ENCODE results near the gene VWC2L. TPM values are rescaled to one million over a fixed set of nuclear protein-coding genes. Genes with fewer than 3 reads are reported as not detected.

VWC2L gene
- polyA plus RNA-seq, 2 of the 4 experiments (the other 2 are of a cell fraction) = not detected

DNA sequence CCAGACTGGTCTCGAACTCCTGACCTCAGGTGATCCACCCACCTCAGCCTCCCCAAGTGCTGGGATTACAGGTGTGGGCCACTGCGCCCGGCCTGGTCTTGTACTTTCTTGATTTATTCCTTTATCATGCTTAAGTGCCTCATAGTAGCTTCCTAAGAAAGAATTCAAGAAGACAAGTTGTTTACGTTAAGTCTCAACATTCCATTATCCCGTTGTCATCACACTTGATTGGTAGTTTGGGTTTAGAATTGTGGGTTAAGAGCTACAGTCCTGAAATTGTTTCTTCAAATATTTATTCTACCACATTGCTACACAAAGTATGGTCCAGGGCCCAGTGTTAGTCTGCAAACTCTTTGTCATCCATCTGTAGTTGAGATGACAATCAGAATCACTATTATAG lies 194.0 kb downstream of the VWC2L start (continued):
- TF ChIP-seq EP300 (IDR thresholded peaks at IDR 0.05) = no peak
- no peak for TF ChIP-seq JUN (IDR thresholded peaks at IDR 0.05)
- TF ChIP-seq, protein P1, sequence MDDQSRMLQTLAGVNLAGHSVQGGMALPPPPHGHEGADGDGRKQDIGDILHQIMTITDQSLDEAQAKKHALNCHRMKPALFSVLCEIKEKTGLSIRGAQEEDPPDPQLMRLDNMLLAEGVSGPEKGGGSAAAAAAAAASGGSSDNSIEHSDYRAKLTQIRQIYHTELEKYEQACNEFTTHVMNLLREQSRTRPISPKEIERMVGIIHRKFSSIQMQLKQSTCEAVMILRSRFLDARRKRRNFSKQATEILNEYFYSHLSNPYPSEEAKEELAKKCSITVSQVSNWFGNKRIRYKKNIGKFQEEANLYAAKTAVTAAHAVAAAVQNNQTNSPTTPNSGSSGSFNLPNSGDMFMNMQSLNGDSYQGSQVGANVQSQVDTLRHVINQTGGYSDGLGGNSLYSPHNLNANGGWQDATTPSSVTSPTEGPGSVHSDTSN (IDR thresholded peaks at IDR 0.05) = no peak
- TF ChIP-seq RCOR1 (IDR thresholded peaks at IDR 0.05; ENCODE audit: low read depth, low read length) = no peak
- TF ChIP-seq ZNF302 (CRISPR knock-in tag; IDR thresholded peaks at IDR 0.05) = no peak
- TF ChIP-seq HDAC2 (IDR thresholded peaks at IDR 0.05) = no peak
- no peak for TF ChIP-seq RARB (CRISPR knock-in tag; IDR thresholded peaks at IDR 0.05)
- TF ChIP-seq ZC3H11A (IDR thresholded peaks at IDR 0.05) = no peak
- TF ChIP-seq HOXB5 (CRISPR knock-in tag; IDR thresholded peaks at IDR 0.05) = no peak

GRCh38 chr2:214607051-214607450 lies 196.2 kb downstream of the VWC2L start:
- POLR2A ChIA-PET = no interaction called here

DNA sequence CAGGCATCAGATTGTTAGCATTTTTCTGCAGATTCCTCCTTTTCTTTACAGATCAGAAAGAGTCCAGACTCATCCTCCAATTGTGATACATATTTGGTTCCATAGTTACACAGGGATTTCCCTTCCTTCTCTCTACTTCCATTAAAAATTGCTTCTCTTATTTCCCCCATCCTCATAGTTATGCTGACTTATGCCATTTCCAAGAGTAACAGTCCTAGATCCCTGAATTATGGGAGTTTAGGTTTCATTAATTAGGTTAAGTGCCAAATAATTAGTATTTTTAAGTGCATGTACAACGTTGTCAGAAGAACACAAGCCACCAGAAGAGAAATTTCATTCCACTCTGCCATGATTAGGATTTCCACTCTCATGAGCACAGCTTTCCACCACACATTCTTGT lies 200.2 kb downstream of the VWC2L start:
- no peak overlapping the region for H3K4me2 ChIP-seq
- WGBS (ENCODE audit: missing lambda C conversion rate) = 0% methylated on average over 1 of the region's 1 CpG
- no peak for DNase-seq (ENCODE audit: low read depth in 1 of 2, low spot score in 1 of 2)
- no peak overlapping the region for H3K4me3 ChIP-seq
- no peak for FAIRE-seq
- no peaks in the 10 kb centered on the region for H3K9me3 ChIP-seq
- H3K4me1 ChIP-seq = no peaks in the 10 kb centered on the region
- POLR2A ChIA-PET = no interaction called here
- no peak for ATAC-seq
- no peak overlapping the region for H3K27ac ChIP-seq
- TF ChIP-seq TP53 (CRISPR knock-in tag; IDR thresholded peaks at IDR 0.05) (no peak), HEYL (CRISPR knock-in tag; IDR thresholded peaks at IDR 0.05) (no peak), KDM1A (IDR thresholded peaks at IDR 0.05; ENCODE audit: low read depth) (no peak), FOSB (CRISPR knock-in tag; IDR thresholded peaks at IDR 0.05) (no peak), HDAC2 (IDR thresholded peaks at IDR 0.05) (no peak), E2F6 (IDR thresholded peaks at IDR 0.05; ENCODE audit: borderline replicate concordance, low read depth) (no peak), RARB (CRISPR knock-in tag; IDR thresholded peaks at IDR 0.05) (no peak), HOXA7 (CRISPR knock-in tag; IDR thresholded peaks at IDR 0.05) (no peak), ESRRA (IDR thresholded peaks at IDR 0.05; ENCODE audit: borderline replicate concordance, low read length) (no peak), CEBPB (IDR thresholded peaks at IDR 0.05) (no peak), CBX8 (IDR thresholded peaks at IDR 0.05) (no peak)
- TF ChIP-seq, protein P2, sequence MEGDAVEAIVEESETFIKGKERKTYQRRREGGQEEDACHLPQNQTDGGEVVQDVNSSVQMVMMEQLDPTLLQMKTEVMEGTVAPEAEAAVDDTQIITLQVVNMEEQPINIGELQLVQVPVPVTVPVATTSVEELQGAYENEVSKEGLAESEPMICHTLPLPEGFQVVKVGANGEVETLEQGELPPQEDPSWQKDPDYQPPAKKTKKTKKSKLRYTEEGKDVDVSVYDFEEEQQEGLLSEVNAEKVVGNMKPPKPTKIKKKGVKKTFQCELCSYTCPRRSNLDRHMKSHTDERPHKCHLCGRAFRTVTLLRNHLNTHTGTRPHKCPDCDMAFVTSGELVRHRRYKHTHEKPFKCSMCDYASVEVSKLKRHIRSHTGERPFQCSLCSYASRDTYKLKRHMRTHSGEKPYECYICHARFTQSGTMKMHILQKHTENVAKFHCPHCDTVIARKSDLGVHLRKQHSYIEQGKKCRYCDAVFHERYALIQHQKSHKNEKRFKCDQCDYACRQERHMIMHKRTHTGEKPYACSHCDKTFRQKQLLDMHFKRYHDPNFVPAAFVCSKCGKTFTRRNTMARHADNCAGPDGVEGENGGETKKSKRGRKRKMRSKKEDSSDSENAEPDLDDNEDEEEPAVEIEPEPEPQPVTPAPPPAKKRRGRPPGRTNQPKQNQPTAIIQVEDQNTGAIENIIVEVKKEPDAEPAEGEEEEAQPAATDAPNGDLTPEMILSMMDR (IDR thresholded peaks at IDR 0.05) = no peak
- TF ChIP-seq, protein P3, sequence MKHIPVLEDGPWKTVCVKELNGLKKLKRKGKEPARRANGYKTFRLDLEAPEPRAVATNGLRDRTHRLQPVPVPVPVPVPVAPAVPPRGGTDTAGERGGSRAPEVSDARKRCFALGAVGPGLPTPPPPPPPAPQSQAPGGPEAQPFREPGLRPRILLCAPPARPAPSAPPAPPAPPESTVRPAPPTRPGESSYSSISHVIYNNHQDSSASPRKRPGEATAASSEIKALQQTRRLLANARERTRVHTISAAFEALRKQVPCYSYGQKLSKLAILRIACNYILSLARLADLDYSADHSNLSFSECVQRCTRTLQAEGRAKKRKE (CRISPR knock-in tag; IDR thresholded peaks at IDR 0.05; ENCODE audit: low read depth) = no peak
- TF ChIP-seq, protein P4, sequence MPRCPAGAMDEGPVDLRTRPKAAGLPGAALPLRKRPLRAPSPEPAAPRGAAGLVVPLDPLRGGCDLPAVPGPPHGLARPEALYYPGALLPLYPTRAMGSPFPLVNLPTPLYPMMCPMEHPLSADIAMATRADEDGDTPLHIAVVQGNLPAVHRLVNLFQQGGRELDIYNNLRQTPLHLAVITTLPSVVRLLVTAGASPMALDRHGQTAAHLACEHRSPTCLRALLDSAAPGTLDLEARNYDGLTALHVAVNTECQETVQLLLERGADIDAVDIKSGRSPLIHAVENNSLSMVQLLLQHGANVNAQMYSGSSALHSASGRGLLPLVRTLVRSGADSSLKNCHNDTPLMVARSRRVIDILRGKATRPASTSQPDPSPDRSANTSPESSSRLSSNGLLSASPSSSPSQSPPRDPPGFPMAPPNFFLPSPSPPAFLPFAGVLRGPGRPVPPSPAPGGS (IDR thresholded peaks at IDR 0.05) = no peak
- TF ChIP-seq, protein P5, sequence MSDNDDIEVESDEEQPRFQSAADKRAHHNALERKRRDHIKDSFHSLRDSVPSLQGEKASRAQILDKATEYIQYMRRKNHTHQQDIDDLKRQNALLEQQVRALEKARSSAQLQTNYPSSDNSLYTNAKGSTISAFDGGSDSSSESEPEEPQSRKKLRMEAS (IDR thresholded peaks at IDR 0.05) = no peak
- CTCF ChIA-PET = no interaction called here

More at GRCh38 chr2:214607051-214607450, 196.2 kb downstream of the VWC2L start:
- DNase-seq (ENCODE audit: low read depth in 1 of 2, low spot score in 1 of 2) = no peak
- TF ChIP-seq, protein P6, sequence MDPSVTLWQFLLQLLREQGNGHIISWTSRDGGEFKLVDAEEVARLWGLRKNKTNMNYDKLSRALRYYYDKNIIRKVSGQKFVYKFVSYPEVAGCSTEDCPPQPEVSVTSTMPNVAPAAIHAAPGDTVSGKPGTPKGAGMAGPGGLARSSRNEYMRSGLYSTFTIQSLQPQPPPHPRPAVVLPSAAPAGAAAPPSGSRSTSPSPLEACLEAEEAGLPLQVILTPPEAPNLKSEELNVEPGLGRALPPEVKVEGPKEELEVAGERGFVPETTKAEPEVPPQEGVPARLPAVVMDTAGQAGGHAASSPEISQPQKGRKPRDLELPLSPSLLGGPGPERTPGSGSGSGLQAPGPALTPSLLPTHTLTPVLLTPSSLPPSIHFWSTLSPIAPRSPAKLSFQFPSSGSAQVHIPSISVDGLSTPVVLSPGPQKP (IDR thresholded peaks at IDR 0.05; ENCODE audit: low read depth, low read length) = no peak
- TF ChIP-seq KDM5A (IDR thresholded peaks at IDR 0.05) = no peak
- TF ChIP-seq NPAS2 (CRISPR knock-in tag; IDR thresholded peaks at IDR 0.05; ENCODE audit: borderline replicate concordance) = no peak
- no peak for TF ChIP-seq MAZ (IDR thresholded peaks at IDR 0.05; ENCODE audit: borderline replicate concordance, low read depth, low read length)
- no peak for TF ChIP-seq POLR2AphosphoS2 (conservative IDR thresholded peaks at IDR 0.05; ENCODE audit: low read length)
- TF ChIP-seq ZFP36 (IDR thresholded peaks at IDR 0.05; ENCODE audit: borderline replicate concordance, partially characterized antibody) = no peak
- no peak for ATAC-seq
- Histone ChIP-seq H3K9me3 (no peaks in the 10 kb centered on the region), H3K27ac (no peak overlapping the region), H3K4me1 (no peaks in the 10 kb centered on the region), H3K4me2 (no peak overlapping the region), H3K4me3 (no peak overlapping the region)
- CTCF ChIA-PET = interaction anchor here (0.6 kb wide), 1 partner anchor 8 kb away, joined by 3 read pairs; no protein-coding TSS in a partner anchor
- FAIRE-seq = no peak
- 80% methylated on average over 4 of the region's 4 CpGs for WGBS (ENCODE audit: missing lambda C conversion rate)
